H9 (cell line): Measurements from ENCODE around the gene PDE6G. TPM values are rescaled to one million over a fixed set of nuclear protein-coding genes. Genes with fewer than 3 reads are reported as not detected.

Experiments
- DNase-seq: peaks from one replicate; pipeline ENCODE4 v3.0.0-alpha.2; 2017
- H2AFZ ChIP-seq: one replicate; pipeline ENCODE4 v1.6.1; 2013; ENCODE audit warnings: mild to moderate bottlenecking, low read length, control low read depth, moderate library complexity
- H2AK5ac ChIP-seq: 2 replicates; pipeline ENCODE4 v1.6.1; 2013; ENCODE audit warnings: low read length, control low read depth, mixed read lengths; ENCODE audit not compliant: insufficient read length
- H2BK120ac ChIP-seq: one replicate; pipeline ENCODE4 v1.6.1; 2013; ENCODE audit warnings: low read depth, mild to moderate bottlenecking, low read length, control low read depth, inconsistent platforms; ENCODE audit not compliant: poor library complexity, severe bottlenecking
- H2BK12ac ChIP-seq: 2 replicates; pipeline ENCODE4 v1.6.1; 2013; ENCODE audit warnings: low read length, control low read depth, mixed read lengths, low read depth; ENCODE audit not compliant: insufficient read length
- H2BK15ac ChIP-seq: 2 replicates; pipeline ENCODE4 v1.6.1; 2013; ENCODE audit warnings: low read depth, low read length, control low read depth
- H2BK20ac ChIP-seq: one replicate; pipeline ENCODE4 v1.6.1; 2013; ENCODE audit warnings: low read depth, mild to moderate bottlenecking, low read length, control low read depth, inconsistent platforms; ENCODE audit not compliant: poor library complexity, severe bottlenecking
- H2BK5ac ChIP-seq: 2 replicates; pipeline ENCODE4 v1.6.1; 2013; ENCODE audit warnings: low read length, control low read depth, mixed read lengths; ENCODE audit not compliant: insufficient read length
- H3K14ac ChIP-seq: 2 replicates; pipeline ENCODE4 v1.6.1; 2013; ENCODE audit warnings: low read length, control low read depth; ENCODE audit not compliant: insufficient read depth
- H3K18ac ChIP-seq: 2 replicates; pipeline ENCODE4 v1.6.1; 2013; ENCODE audit warnings: low read depth, mild to moderate bottlenecking, mixed read lengths, low read length, control low read depth; ENCODE audit not compliant: insufficient read length
- H3K23ac ChIP-seq: 2 replicates; pipeline ENCODE4 v1.6.1; 2013; ENCODE audit warnings: low read length, control low read depth, mixed read lengths, low read depth; ENCODE audit not compliant: insufficient read length
- H3K23me2 ChIP-seq: 2 replicates; pipeline ENCODE4 v1.6.1; 2013; ENCODE audit warnings: low read depth, mild to moderate bottlenecking, mixed read lengths, low read length, control low read depth; ENCODE audit not compliant: insufficient read length, poor library complexity, severe bottlenecking
- H3K27ac ChIP-seq: 2 replicates; pipeline ENCODE4 v1.5.1; 2013; ENCODE audit warnings: low read length, control low read depth, mixed read lengths, low read depth; ENCODE audit not compliant: insufficient read length
- H3K27me3 ChIP-seq: 2 replicates; pipeline ENCODE4 v1.6.1; 2013; ENCODE audit warnings: low read length, control low read depth, inconsistent platforms; ENCODE audit not compliant: insufficient read depth
- H3K4ac ChIP-seq: 2 replicates; pipeline ENCODE4 v1.6.1; 2013; ENCODE audit warnings: low read depth, mild to moderate bottlenecking, control low read depth, inconsistent platforms, low read length, moderate library complexity
- H3K4me1 ChIP-seq: 2 replicates; pipeline ENCODE4 v1.6.1; 2013; ENCODE audit warnings: low read length, control low read depth, inconsistent platforms; ENCODE audit not compliant: insufficient read depth
- H3K4me2 ChIP-seq: 2 replicates; pipeline ENCODE4 v1.6.1; 2013; ENCODE audit warnings: low read length, control low read depth, mixed read lengths; ENCODE audit not compliant: insufficient read length, insufficient read depth
- H3K56ac ChIP-seq: 2 replicates; pipeline ENCODE4 v1.6.1; 2013; ENCODE audit warnings: low read depth, mild to moderate bottlenecking, mixed read lengths, low read length, control low read depth; ENCODE audit not compliant: insufficient read length
- H3K79me1 ChIP-seq: 2 replicates; pipeline ENCODE4 v1.6.1; 2013; ENCODE audit warnings: low read depth, mild to moderate bottlenecking, moderate library complexity, low read length, control low read depth, inconsistent platforms; ENCODE audit not compliant: insufficient read depth, poor library complexity, severe bottlenecking
- H3K79me2 ChIP-seq: 2 replicates; pipeline ENCODE4 v1.6.1; 2013; ENCODE audit warnings: low read length, control low read depth, inconsistent platforms; ENCODE audit not compliant: insufficient read depth
- H3K9ac ChIP-seq: 2 replicates; pipeline ENCODE4 v1.6.1; 2013; ENCODE audit warnings: low read length, control low read depth, mixed read lengths; ENCODE audit not compliant: insufficient read length; ENCODE audit errors: extremely low read depth
- H3K9me3 ChIP-seq: one replicate; pipeline ENCODE4 v1.6.1; 2013; ENCODE audit warnings: low read depth, low read length, inconsistent platforms; ENCODE audit not compliant: control insufficient read depth
- H3T11ph ChIP-seq: one replicate; pipeline ENCODE4 v1.6.1; 2013; ENCODE audit warnings: mild to moderate bottlenecking, low read length, control low read depth, inconsistent platforms
- H4K20me1 ChIP-seq: one replicate; pipeline ENCODE4 v1.6.1; 2013; ENCODE audit not compliant: control insufficient read depth, insufficient read length, insufficient read depth
- H4K5ac ChIP-seq: 2 replicates; pipeline ENCODE4 v1.6.1; 2013; ENCODE audit warnings: low read depth, mild to moderate bottlenecking, mixed read lengths, low read length, control low read depth; ENCODE audit not compliant: insufficient read length
- H4K8ac ChIP-seq: replicated peaks from 2 replicates; pipeline ENCODE4 v1.6.1; 2013; ENCODE audit warnings: low read length, control low read depth, mixed read lengths, low read depth; ENCODE audit not compliant: insufficient read length
- H4K91ac ChIP-seq: 2 replicates; pipeline ENCODE4 v1.6.1; 2013; ENCODE audit warnings: low read depth, mild to moderate bottlenecking, moderate library complexity, mixed read lengths, low read length, control low read depth; ENCODE audit not compliant: insufficient read length
- H3K27ac Mint-ChIP-seq, 3 experiments: 2 replicates in 2 of 3; 3 replicates in 1 of 3; pipeline ENCODE4 v1.8.0; 2020 to 2021; ENCODE audit warnings: mixed read lengths in 3 of 3, mild to moderate bottlenecking in 1 of 3, moderate library complexity in 1 of 3
- H3K27me3 Mint-ChIP-seq: 2 replicates; pipeline ENCODE4 v1.8.0; 2021; ENCODE audit warnings: low read depth, mild to moderate bottlenecking, moderate library complexity, mixed read lengths
- H3K36me3 Mint-ChIP-seq, 3 experiments: 2 replicates in 2 of 3; 3 replicates in 1 of 3; pipeline ENCODE4 v1.8.0; 2020 to 2021; ENCODE audit warnings: low read depth in 3 of 3, mixed read lengths in 3 of 3; ENCODE audit not compliant: insufficient read depth in 1 of 3
- H3K4me1 Mint-ChIP-seq, 2 experiments: 2 replicates each; pipeline ENCODE4 v1.8.0; 2020; ENCODE audit warnings: mixed read lengths in 2 of 2
- H3K4me3 Mint-ChIP-seq, 2 experiments: 2 replicates in 1 of 2; 3 replicates in 1 of 2; pipeline ENCODE4 v1.8.0; 2020 to 2021; ENCODE audit warnings: mild to moderate bottlenecking in 2 of 2, mixed read lengths in 2 of 2, moderate library complexity in 1 of 2
- H3K9me3 Mint-ChIP-seq, 2 experiments: 2 replicates in 1 of 2; 3 replicates in 1 of 2; pipeline ENCODE4 v1.8.0; 2020; ENCODE audit warnings: mild to moderate bottlenecking in 2 of 2, mixed read lengths in 2 of 2, moderate library complexity in 1 of 2
- CTCF ChIP-seq: fragments of 200-600 bp; sonication (generic); conservative IDR thresholded peaks from 3 replicates; pipeline ENCODE4 v1.8.0; 2021; ENCODE audit warnings: antibody characterized with exemption, mild to moderate bottlenecking
- WGBS: extraction: QIAGEN DNeasy Blood & Tissue Kit; methylation state at CpG from one replicate; pipeline ENCODE4 v1.1.7; 2013; ENCODE audit warnings: missing lambda C conversion rate, low lambda C conversion rate, mixed read lengths; ENCODE audit not compliant: insufficient read length; ENCODE audit errors: extremely low coverage; 5-methylcytosine and 5-hydroxymethylcytosine counted together
- total RNA-seq: library from RNA; stranded (reverse); gene quantifications from 2 replicates; pipeline ENCODE4 v1.2.1, GENCODE V29; 2021

PDE6G gene
- total RNA-seq, 1 experiment from 2014 or later, result 5.7 TPM

GRCh38 chr17:81683208-81683583 lies 26.9 kb upstream of the PDE6G start:
- Histone ChIP-seq H2BK120ac (no peak overlapping the region), H3K27ac (no peak overlapping the region), H3K14ac (peak overlapping the region; percentile 60; the same call in 1 of the 2 replicates), H3K23ac (no peak overlapping the region), H3K4me2 (peak overlapping the region; percentile 91), H3K4me1 (no peaks in the 10 kb centered on the region), H3K56ac (no peak overlapping the region), H4K5ac (no peak overlapping the region), H2BK5ac (no peak overlapping the region), H2BK15ac (no peak overlapping the region), H2AFZ (no peak overlapping the region), H3K9me3 (no peaks in the 10 kb centered on the region), H2BK12ac (no peak overlapping the region), H3K9ac (peak overlapping the region; percentile 71), H3K79me1 (peaks cover 8% of the 10 kb centered on the region), H3T11ph (no peak overlapping the region), H3K23me2 (peaks cover 10% of the 10 kb centered on the region), H4K91ac (no peak overlapping the region), H2BK20ac (no peak overlapping the region), H3K18ac (no peak overlapping the region), H3K79me2 (peaks cover 9% of the 10 kb centered on the region; the same call in 1 of the 2 replicates), H3K27me3 (no peaks in the 10 kb centered on the region), H3K4ac (no peak overlapping the region), H4K8ac (no peak overlapping the region), H2AK5ac (no peak overlapping the region), H4K20me1 (no peaks in the 10 kb centered on the region)
- H3K27me3 Mint-ChIP-seq, result no peaks in the 10 kb centered on the region
- DNase-seq, result no peak
- H3K27ac Mint-ChIP-seq, result peak overlapping the region in 2 of 3 experiments; percentile 30 to 74; a peak in 4 of 7 replicates
- H3K4me3 Mint-ChIP-seq, result peak overlapping the region; percentile 86 to 89
- H3K9me3 Mint-ChIP-seq, result no peaks in the 10 kb centered on the region
- H3K4me1 Mint-ChIP-seq, result peaks cover 14 to 20% of the 10 kb centered on the region in 2 experiments
- no CpG with 5 or more reads among the region's 37 CpGs for WGBS
- no peak for TF ChIP-seq CTCF
- peaks cover 13 to 40% (median 32%) of the 10 kb centered on the region in 3 experiments for H3K36me3 Mint-ChIP-seq
